Activated T-cell treated with anti-CD3 and anti-CD28 coated beads for 48 hours (primary cell): ENCODE measurements around the gene PCSK5.
"Not testable (repeated sequence)": the region's sequence is repeated elsewhere in the genome, so short reads cannot be mapped to it uniquely, and the experiment has no call there.

Source experiments
- DNase-seq: peaks from one replicate; pipeline ENCODE4 v3.0.0-alpha.2; 2020; ENCODE audit warnings: low read depth

The PCSK5 gene

GRCh38 chr9:75889977-75890471 lies 449 bp upstream of the PCSK5 start:
- no peak for DNase-seq

GRCh38 chr9:75891277-75891741 lies 836 bp downstream of the PCSK5 start:
- DNase-seq, result no peak

GRCh38 chr9:75891771-75892215 lies 1.3 kb downstream of the PCSK5 start:
- DNase-seq, result no peak

- DNase-seq, result peak; percentile 27
These were observed 1.9 kb downstream of the PCSK5 start for GRCh38 chr9:75892216-75892911.

- no peak for DNase-seq
These were observed 2.6 kb downstream of the PCSK5 start for GRCh38 chr9:75893106-75893505.

GRCh38 chr9:75894566-75894965 lies 4.1 kb downstream of the PCSK5 start:
- DNase-seq, result no peak

GRCh38 chr9:75895112-75895511 lies 4.6 kb downstream of the PCSK5 start:
- no peak for DNase-seq

- no peak for DNase-seq
These were observed 5.7 kb downstream of the PCSK5 start for GRCh38 chr9:75896193-75896592.

- not testable (repeated sequence) for DNase-seq
These were observed 10.5 kb downstream of the PCSK5 start for GRCh38 chr9:75900893-75901524.

GRCh38 chr9:75903785-75904360 lies 13.4 kb downstream of the PCSK5 start:
- DNase-seq, result no peak

GRCh38 chr9:75904364-75904763 lies 13.9 kb downstream of the PCSK5 start:
- no peak for DNase-seq

GRCh38 chr9:75906531-75906930 lies 16.1 kb downstream of the PCSK5 start:
- no peak for DNase-seq

- no peak for DNase-seq
These were observed 16.9 kb downstream of the PCSK5 start for GRCh38 chr9:75907329-75907728.

- DNase-seq, result no peak
These were observed 17.4 kb downstream of the PCSK5 start for GRCh38 chr9:75907923-75908322.

- DNase-seq, result no peak
These were observed 19.3 kb downstream of the PCSK5 start for GRCh38 chr9:75909776-75910175.

- DNase-seq, result no peak
These were observed 20.3 kb downstream of the PCSK5 start for GRCh38 chr9:75910731-75911130.

GRCh38 chr9:75911390-75911789 lies 20.9 kb downstream of the PCSK5 start:
- no peak for DNase-seq

- no peak for DNase-seq
These were observed 22.5 kb downstream of the PCSK5 start for GRCh38 chr9:75912951-75913350.

- no peak for DNase-seq
These were observed 23.5 kb downstream of the PCSK5 start for GRCh38 chr9:75914002-75914401.

- no peak for DNase-seq
These were observed 24.5 kb downstream of the PCSK5 start for GRCh38 chr9:75914883-75915452.

GRCh38 chr9:75918154-75918553 lies 27.7 kb downstream of the PCSK5 start:
- DNase-seq, result no peak

- no peak for DNase-seq
These were observed 28.4 kb downstream of the PCSK5 start for GRCh38 chr9:75918909-75919308.
